ENCODE data around the gene RASA3. TPM values are rescaled to one million over a fixed set of nuclear protein-coding genes. Genes with fewer than 3 reads are reported as not detected.

RASA3 gene
- total and polyA plus RNA-seq, 9 of the 15 experiments (the other 6 are each of a cell fraction or from before 2014, with no cell fraction given): 0.72 to 25.3 (median 14.4) TPM

DNA sequence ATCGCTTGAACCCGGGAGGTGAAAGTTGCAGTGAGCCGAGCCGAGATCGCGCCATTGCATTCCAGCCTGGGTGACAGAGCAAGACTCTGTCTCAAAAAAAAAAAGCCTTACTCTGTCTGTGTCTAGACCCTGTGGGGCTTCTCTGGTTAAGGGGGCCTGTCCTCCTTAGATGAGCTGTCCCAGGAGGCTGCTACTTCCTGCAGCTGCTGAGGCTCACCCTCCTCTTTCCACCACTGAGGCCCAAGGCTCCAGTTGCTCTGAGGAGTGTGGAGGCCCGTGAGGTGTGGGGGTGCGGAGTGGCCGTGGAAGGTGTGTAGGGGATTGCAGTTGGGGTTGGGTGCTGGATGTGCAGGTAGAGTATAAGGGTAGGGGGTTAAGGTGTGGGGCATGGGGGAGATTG, 22.1 kb upstream of the RASA3 start (continued):
- TF ChIP-seq PTTG1 (tag; IDR thresholded peaks at IDR 0.05; ENCODE audit: low read depth): no peak
- no peak for TF ChIP-seq ZNF57 (CRISPR knock-in tag; IDR thresholded peaks at IDR 0.05)
- TF ChIP-seq NBN (IDR thresholded peaks at IDR 0.05; ENCODE audit: low read depth): no peak
- no peak for TF ChIP-seq ZNF347 (CRISPR knock-in tag; IDR thresholded peaks at IDR 0.05; ENCODE audit: low read depth)
- no peak for TF ChIP-seq RAD21 (CRISPR knock-in tag; conservative IDR thresholded peaks at IDR 0.05 in 1 of 2, IDR thresholded peaks at IDR 0.05 in 1 of 2)
- TF ChIP-seq SIX5 (IDR thresholded peaks at IDR 0.05; ENCODE audit: borderline replicate concordance in 1 of 2, insufficient read depth in 1 of 2, low read depth in 1 of 2, low read length in 2 of 2): no peak
- TF ChIP-seq, protein P1, sequence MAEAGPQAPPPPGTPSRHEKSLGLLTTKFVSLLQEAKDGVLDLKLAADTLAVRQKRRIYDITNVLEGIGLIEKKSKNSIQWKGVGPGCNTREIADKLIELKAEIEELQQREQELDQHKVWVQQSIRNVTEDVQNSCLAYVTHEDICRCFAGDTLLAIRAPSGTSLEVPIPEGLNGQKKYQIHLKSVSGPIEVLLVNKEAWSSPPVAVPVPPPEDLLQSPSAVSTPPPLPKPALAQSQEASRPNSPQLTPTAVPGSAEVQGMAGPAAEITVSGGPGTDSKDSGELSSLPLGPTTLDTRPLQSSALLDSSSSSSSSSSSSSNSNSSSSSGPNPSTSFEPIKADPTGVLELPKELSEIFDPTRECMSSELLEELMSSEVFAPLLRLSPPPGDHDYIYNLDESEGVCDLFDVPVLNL (CRISPR knock-in tag; IDR thresholded peaks at IDR 0.05; ENCODE audit: low read depth): no peak
- TF ChIP-seq PATZ1 (CRISPR knock-in tag; IDR thresholded peaks at IDR 0.05; ENCODE audit: borderline replicate concordance): no peak
- no peak for TF ChIP-seq ZNF609 (CRISPR knock-in tag; IDR thresholded peaks at IDR 0.05; ENCODE audit: borderline replicate concordance)

Measured in K562 (cell line).